Glomerular visceral epithelial cell (primary cell): ENCODE results near the gene LDB1.

Experiments
- DNase-seq: peaks from one replicate; pipeline ENCODE4 v3.0.0-alpha.2; 2016; ENCODE audit errors: extremely low spot score

The LDB1 gene, protein sequence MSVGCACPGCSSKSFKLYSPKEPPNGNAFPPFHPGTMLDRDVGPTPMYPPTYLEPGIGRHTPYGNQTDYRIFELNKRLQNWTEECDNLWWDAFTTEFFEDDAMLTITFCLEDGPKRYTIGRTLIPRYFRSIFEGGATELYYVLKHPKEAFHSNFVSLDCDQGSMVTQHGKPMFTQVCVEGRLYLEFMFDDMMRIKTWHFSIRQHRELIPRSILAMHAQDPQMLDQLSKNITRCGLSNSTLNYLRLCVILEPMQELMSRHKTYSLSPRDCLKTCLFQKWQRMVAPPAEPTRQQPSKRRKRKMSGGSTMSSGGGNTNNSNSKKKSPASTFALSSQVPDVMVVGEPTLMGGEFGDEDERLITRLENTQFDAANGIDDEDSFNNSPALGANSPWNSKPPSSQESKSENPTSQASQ

DNA sequence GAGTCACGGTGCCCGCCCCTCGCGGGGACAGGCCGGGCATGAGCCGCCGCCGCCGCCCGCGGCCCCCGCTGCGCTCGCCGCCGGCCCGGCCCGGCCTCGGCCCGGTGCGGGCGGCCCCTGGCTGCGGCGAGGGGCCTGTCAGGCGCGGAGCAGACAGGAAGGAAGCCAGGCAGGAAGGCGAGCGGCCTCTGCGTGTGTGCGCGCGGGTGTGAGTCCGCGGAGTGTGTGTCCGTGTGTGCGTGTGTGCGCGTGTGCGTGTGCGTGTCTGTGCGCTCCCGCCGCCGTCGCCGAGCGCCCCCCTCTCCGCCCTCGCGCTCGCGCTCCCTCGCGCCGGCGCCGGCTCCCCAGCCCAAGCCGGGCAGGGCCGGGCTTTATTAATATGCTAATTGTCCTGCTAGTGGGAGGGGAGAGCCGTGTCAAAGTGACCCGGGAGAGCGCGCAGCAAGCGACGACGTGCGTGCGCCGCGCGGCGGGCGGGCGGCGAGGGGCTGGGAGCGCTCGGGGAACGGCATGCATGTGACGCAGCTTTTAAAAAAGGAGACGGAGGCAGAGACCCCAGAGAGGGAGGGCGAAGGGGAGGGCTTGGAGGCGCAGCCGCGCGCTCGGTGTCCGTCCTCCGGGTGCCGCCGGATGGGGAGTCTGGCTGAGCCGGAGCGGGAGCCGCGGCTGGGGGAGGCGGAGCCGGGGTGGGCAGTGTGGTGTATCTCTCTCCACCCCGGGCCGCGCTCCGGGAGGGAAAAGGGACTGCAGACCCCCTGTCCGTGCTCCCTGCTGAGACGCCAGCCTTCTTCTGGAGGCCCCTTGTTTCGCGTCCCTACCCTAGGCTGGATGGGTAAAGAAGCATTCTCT lies at the start of gene LDB1:
LDB1 (minus strand) TSS at position 227 of the 849 bp plus-strand sequence. CDS start 258 bp downstream, outside the sequence.
- peak; percentile 80 for DNase-seq

DNA sequence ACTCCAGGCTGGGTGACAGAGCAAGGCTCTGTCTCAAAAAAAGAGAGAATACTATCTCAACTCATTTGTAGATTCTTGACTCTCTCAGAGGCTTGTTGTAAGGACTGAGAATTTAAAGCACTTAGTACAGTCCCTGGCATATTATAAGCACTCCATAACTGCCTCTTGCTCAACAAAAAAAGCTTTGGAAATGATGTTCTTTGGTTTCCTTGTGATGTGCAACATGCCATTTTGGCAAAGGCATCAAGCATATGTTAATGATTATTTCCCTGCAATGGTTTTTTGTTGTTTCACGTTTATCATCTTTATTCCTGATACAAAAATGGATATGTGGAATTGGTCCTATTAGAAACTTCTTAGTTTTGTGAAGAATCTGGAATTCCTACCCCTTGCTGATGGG lies 47.7 kb upstream of the LDB1 start:
- no peak for DNase-seq

DNA sequence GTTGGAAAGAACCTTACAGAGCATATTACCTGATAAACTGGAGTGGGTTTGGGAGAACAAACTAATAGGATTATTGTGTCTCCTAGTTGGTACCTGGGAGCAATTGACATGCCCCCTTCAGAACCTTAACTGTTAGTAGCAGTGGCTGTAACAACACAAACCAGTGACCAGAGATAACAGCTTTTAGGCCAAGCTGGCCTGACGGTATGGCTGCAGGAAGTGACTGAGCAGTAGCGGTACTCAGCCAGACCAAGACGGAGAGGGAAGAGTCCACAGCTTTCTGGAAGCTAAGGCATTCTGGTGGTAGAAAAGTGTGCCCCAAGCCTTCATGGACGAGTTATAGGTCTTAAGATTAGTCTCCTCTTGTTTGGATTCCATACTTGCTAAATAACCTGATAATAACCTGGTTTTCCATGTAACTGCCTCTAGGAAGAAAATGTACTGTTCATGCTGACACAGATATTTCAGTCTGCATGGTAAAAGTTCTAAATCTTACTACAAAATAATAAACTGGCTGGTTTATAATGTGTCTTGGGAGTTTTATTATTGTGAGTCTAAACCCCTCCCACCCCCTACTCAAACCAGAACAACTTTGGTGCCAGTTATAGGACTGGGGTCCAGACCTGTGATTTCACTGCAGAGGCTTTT lies 43.3 kb upstream of the LDB1 start:
- DNase-seq = no peak

DNA sequence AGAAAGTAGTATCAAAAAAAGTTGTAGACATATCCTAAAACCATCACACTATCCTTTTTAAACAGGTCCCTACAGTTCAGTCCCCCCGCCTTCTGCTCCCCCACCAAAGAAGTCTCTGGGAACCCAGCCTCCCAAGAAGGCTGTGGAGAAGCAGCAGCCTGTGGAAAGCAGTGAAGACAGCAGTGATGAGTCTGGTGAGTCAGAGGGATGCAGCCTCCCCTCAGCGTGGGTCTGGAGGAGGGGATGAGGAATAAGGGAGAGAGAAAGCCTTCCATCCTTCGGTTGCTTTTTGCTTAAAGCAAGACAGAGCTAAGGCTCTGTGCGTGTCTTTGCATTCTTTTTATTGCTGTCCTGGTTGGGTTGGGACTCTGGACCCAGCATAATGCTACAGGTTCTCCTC lies 39.7 kb upstream of the LDB1 start:
- DNase-seq = no peak

DNA sequence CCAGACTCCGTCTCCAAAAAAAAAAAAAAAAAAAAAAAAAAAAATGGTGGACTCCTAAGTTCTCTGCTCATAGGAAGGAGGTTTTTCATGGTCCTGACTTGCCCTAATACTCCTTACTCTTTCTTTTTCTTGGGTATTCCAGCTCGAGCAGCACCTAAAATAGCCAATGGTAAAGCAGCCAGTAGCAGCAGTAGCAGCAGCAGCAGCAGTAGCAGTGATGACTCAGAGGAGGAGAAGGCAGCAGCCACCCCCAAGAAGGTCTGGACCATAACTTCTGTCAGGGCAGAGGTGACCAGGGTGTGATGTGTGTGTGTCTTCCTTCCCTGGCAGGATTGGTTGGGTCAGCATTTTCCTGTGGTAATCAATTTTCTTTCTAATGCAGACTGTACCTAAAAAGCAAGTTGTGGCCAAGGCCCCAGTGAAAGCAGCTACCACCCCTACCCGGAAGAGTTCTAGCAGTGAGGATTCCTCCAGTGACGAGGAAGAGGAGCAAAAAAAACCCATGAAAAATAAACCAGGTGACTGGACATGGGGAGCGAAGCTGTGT lies 39.0 kb upstream of the LDB1 start:
- DNase-seq = no peak

DNA sequence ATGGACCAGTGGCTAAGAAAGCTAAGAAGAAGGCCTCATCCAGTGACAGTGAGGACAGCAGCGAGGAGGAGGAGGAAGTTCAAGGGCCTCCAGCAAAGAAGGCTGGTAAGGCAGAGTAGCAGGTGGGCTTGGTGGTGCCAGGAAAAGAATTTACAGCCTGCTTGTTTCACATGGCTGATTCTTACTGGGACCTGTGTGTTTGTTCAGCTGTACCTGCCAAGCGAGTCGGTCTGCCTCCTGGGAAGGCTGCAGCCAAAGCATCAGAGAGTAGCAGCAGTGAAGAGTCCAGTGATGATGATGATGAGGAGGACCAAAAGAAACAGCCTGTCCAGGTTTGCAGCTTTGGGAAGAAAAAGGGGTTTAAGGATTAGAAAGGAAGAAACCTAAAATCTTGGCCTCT lies 37.1 kb upstream of the LDB1 start:
- no peak for DNase-seq

DNA sequence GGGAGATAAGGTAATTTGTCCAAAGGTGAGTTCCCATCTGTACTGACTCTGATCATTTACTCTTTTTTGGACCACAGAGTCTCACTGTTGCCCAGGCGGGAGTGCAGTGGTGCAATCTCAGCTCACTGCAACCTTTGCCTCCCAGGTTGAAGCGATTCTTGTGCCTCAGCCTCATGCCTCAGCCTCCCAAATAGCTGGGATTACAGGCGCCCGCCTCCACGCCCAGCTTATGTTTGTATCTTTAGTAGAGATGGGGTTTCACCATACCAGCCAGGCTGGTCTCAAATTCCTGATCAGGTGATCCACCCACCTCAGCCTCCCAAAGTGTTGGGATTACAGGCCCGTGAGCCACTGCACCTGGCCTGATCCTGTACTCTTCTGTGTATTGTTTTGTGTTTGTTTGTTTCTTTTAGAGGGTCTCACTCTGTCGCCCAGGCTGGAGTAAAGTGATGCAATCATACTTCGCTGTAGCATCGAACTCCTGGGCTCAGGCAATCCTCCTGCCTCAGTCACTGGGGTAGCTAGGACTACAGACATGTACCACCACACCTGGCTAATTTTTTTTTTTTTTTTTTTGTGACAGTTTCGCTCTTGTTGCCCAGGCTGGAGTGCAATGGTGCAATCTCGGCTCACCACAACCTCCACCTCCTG lies 34.4 kb upstream of the LDB1 start:
- DNase-seq = no peak

DNA sequence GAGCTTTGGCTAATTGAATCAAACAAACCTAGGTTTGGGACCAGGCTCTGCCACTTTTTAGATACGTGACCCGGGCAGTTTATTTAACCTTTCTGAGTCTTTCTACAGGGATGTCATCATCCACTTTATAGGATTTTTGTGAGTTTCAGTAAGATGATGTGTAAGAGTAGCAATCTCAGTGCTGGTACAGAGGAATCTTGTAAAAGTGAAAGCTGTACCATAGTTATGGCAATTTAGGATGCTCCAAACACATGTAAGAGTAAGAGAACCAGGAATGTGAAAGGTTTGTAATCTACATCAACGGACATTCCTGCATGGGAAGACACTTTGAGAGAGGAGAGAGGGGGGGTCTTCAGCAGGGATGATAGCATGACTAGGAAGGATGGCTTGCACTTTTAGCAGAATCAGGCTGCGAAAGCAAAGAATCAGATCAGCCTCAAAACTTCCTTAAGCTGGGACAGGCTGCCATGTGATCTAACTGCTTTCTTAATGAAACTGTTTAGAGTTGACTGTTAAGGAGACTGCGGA lies 33.0 kb upstream of the LDB1 start:
- DNase-seq = no peak

DNA sequence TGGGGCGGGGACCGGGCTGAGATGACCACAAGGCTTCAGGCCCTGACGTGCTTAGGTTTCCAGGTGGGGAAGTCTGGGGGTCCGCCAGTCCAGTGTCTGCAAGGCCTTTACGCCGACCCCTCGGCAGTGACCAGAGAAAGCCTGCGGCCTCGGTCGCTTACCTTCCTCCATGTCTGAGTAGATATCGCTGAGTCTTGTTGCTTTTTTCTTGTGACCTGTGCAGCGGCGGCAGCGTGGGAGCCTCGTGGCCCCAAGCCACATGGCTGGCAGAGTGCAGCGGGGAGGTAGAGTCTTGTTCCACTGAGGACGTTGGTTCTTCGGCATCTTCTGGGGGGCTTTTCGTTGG lies 32.4 kb upstream of the LDB1 start:
- DNase-seq = no peak

DNA sequence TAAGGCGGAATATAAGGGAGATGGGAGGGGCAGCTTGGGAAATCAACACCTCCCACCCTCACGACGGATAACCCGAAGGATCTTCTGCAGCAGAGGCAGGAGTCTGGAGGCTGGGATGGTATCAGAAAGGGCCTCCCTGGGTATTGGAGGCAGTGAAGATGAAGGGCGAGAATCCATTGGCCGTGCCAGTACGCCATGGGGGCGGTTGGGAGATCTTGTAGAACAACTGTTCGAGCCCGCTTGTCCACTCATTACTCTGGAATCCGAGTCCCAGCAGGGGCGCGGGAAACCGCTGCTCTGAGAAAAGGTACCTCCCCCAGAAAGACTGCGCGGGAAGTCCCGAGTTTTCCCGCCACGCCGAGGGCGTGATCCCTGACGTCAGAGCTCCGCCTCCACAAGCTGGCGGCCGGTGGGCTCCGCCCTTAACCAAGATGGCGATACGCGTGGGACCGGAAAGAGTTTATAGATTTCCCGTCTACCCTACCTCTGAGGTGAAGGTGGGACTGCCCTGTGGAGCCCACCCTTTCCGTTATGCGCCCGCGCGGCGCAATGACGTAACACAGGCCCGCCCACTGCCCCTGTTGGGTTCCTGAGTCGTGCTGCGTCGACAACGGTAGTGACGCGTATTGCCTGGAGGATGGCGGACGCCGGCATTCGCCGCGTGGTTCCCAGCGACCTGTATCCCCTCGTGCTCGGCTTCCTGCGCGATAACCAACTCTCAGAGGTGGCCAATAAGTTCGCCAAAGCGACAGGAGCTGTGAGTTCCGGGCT lies 31.8 kb upstream of the LDB1 start, which contains the start of gene NOLC1:
NOLC1 (plus strand) TSS at position 616 of the 771 bp plus-strand sequence; CDS start at position 638, 22 bp downstream.
- DNase-seq = peak; percentile 100

DNA sequence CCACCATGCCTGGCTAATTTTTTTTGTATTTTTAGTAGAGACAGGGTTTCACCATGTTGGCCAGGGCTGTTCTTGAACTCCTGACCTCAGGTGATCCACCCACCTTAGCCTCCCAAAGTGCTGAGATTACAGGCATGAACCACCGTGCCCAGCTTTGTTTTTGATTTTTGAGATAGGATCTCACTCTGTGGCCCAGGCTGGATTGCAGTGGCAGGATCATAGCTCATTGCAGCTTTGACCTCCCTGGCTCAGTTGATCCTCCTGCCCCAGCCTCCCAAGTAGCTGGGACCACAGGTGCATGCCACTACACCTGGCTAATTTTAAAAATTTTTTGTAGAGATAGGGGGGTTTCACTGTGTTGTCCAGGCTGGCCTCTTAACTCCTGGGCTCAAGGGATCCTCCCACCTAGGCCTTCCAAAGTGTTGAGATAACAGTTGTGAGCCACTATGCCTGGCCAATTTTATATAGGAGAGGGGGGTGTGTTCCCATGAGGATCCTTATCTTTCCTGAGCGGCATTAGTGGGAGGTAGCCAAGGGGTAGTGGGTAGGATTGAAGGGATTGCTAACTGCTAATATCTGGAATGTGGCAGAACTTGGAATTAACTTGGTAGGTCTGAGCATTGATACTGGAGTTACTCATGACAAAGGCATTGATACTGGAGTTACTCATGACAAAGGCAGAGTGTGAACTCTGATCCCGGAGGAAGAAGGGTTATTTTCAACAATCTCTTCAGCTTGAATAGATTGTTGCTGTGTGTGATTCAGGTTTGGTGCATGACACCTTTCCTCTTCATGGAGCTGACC lies 31.0 kb upstream of the LDB1 start:
- peak; percentile 58 for DNase-seq

DNA sequence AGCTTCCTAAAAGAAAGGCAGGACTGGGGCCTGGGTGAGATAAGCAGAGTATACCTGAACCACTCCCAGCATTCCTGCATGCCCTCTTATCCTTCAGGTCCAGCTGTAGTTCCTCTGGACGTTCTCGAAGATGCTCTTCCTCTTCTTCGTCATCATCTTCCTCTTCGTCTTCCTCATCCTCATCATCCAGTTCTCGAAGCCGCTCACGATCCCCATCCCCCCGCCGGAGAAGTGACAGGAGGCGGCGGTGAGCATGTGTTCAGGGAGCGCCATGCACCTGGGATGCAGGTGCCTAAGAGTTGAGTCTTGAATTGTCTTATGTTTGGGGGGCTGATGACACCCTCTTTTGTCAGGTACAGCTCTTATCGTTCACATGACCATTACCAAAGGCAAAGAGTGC lies 28.1 kb upstream of the LDB1 start:
- no peak for DNase-seq

DNA sequence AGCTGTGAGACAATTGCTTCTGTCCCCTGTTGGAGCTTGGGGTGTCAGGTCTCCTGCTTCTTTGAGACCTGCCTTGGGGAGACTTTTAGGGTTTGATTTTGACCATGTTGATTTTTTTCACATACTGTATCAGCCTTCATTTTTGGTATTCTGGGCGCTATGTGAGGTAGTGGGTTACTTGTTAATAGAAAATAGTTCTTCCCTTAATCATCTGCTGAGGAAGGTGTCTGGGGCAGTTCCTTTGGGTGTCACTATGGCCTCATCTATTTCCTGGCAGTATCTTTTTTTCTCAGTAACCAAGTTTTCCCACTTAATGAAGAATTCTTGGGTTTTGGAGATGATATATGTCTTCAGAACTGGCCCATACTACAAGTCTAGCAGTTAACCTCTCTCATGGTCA lies 27.4 kb upstream of the LDB1 start:
- DNase-seq = peak; percentile 39

DNA sequence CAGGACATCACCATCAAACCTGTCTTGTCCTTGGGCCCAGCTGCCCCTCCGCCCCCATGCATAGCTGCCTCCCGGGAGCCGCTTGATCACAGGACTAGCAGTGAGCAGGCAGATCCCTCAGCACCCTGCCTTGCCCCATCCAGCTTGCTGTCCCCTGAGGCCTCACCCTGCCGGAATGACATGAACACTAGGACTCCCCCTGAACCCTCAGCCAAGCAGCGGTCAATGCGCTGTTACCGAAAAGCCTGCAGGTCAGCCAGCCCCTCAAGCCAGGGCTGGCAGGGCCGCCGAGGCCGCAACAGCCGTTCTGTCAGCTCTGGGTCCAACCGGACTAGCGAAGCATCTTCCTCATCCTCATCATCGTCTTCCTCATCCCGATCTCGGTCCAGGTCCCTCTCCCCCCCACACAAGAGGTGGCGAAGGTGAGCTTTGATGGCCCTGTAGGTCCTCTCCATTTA lies 26.8 kb upstream of the LDB1 start:
- DNase-seq = no peak

DNA sequence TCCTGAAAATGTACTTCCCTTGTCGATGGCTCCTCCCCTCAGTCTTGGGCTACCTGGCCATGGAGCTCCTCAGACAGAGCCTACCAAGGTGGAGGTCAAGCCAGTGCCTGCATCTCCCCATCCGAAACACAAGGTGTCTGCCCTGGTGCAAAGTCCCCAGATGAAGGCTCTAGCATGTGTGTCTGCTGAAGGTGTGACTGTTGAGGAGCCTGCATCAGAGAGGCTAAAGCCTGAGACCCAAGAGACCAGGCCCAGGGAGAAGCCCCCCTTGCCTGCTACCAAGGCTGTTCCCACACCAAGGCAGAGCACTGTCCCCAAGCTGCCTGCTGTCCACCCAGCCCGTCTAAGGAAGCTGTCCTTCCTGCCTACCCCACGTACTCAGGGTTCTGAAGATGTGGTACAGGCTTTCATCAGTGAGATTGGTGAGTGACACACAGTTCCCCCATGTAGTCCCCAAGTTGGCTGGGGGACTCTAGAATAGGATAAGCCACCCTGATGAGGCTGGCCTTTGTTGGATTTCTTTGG lies 21.5 kb upstream of the LDB1 start:
- DNase-seq = no peak

DNA sequence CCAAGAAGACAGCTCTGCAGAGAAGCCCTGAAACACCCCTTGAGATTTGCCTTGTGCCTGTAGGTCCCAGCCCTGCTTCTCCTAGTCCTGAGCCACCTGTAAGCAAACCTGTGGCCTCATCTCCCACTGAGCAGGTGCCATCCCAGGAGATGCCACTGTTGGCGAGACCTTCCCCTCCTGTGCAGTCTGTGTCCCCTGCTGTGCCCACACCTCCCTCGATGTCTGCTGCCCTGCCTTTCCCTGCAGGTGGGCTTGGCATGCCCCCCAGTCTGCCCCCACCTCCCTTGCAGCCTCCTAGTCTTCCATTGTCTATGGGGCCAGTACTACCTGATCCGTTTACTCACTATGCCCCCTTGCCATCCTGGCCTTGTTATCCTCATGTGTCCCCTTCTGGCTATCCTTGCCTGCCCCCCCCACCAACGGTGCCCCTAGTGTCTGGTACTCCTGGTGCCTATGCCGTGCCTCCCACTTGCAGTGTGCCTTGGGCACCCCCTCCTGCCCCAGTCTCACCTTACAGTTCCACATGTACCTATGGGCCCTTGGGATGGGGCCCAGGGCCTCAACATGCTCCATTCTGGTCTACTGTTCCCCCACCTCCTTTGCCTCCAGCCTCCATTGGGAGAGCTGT lies 20.9 kb upstream of the LDB1 start:
- DNase-seq = no peak

DNA sequence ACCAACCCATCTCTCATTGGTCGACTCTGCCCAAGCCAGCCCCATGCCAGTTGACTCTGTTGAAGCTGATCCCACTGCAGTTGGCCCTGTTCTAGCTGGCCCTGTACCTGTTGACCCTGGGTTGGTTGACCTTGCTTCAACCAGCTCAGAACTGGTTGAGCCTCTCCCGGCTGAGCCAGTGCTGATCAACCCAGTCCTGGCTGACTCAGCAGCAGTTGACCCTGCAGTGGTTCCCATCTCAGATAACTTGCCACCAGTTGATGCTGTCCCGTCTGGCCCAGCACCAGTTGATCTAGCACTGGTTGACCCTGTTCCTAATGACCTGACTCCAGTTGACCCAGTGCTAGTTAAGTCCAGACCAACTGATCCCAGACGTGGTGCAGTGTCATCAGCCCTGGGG lies 20.1 kb upstream of the LDB1 start:
- DNase-seq = no peak

DNA sequence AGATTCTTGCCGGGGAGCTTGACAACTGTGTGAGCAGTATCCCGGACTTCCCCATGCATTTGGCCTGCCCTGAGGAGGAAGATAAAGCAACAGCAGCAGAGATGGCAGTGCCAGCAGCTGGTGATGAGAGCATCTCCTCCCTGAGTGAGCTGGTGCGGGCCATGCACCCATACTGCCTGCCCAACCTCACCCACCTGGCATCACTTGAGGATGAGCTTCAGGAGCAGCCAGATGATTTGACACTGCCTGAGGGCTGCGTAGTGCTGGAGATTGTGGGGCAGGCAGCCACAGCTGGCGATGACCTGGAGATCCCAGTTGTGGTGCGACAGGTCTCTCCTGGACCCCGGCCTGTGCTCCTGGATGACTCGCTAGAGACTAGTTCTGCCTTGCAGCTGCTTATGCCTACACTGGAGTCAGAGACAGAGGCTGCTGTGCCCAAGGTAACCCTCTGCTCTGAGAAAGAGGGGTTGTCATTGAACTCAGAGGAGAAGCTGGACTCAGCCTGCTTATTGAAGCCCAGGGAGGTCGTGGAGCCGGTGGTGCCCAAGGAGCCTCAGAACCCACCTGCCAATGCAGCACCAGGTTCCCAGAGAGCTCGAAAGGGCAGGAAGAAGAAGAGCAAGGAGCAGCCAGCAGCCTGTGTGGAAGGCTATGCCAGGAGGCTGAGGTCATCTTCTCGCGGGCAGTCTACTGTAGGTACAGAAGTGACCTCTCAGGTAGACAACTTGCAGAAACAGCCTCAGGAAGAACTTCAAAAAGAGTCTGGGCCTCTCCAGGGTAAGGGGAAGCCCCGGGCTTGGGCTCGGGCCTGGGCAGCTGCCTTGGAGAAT lies 19.3 kb upstream of the LDB1 start:
- no peak for DNase-seq
